Left forelimb (tissue), 1 donor: ENCODE data around the gene ADM2.
A peak's percentile ranks its signal among the peaks of the same experiment; 100 is the strongest.
"Not testable (repeated sequence)": the region's sequence is repeated elsewhere in the genome, so short reads cannot be mapped to it uniquely, and the experiment has no call there.

Experiments
- DNase-seq: peaks from one replicate; pipeline ENCODE4 v3.0.0-alpha.2; 2018; ENCODE audit warnings: low spot score

Gene ADM2

GRCh38 chr22:50506611-50507420 is 25.5 kb downstream of the ADM2 start:
- no peak for DNase-seq

GRCh38 chr22:50507421-50507990 is 26.2 kb downstream of the ADM2 start, which contains the start of gene LMF2:
Gene LMF2 (minus strand): TSS chr22:50507702. CDS start chr22:50507675, 27 bp downstream.
- peak; percentile 100 for DNase-seq

DNA sequence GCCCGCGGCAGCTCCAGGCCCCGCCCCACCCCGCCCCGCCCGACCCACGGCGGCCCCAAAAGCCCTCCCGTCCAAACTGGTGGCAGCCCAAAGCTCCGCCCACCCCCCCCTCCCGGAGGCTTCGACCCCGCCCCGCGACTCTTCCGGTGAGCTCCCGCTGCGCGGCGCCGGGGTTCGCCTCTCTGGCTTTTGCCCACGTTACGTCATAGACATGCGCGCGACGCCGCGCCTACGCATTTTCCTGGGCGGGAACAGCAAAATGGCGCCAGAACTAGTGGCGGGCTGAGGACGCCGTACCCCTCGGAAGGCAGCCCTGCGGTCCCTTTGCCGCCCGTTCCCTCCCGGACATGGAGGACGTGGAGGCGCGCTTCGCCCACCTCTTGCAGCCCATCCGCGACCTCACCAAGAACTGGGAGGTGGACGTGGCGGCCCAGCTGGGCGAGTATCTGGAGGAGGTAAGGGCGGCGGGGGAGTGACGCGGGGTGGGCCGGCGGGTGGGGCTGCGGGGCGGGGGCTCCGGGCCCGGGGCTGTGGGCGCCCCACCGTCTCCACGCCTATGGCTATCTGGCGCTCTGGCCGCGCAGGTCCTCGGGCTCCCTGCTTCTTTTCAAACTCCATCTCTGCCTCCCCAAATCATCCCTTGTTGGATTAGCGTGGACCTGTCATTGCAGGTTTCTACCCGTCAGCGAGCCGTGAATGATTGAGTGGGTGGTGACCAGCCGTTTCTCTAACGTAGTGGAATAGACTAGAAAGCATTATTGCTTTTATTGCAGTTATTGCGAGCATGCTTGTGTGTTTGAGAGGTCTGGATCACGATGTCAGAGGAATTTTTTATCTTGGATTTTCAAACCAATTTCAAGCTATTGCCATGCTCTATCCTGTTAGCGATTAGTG is 26.9 kb downstream of the ADM2 start, which contains the start of gene NCAPH2:
Gene NCAPH2 (plus strand): TSS at position 234 of the 894 bp plus-strand sequence. CDS start 114 bp downstream, at position 348.
- no peak for DNase-seq

- DNase-seq, result no peak
Measured at GRCh38 chr22:50508897-50509296, 27.6 kb downstream of the ADM2 start.

DNA sequence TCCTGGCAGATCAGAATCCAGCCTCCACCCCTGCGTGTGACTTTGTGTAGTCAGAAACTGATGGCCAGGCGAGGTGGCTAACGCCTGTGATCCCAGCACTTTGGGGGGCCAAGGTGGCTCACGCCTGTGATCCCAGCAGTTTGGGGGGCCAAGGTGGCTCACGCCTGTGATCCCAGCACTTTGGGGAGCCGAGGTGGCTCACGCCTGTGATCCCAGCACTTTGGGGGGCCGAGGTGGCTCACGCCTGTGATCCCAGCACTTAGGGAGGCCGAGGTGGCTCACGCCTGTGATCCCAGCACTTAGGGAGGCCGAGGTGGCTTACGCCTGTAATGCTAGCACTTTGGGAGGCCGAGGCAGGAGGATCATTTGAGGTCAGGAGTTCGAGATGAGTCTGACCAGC is 31.8 kb downstream of the ADM2 start:
- DNase-seq, result no peak

- no peak for DNase-seq
Measured at GRCh38 chr22:50516068-50516467, 34.7 kb downstream of the ADM2 start.

GRCh38 chr22:50516891-50517290 is 35.5 kb downstream of the ADM2 start:
- no peak for DNase-seq

DNA sequence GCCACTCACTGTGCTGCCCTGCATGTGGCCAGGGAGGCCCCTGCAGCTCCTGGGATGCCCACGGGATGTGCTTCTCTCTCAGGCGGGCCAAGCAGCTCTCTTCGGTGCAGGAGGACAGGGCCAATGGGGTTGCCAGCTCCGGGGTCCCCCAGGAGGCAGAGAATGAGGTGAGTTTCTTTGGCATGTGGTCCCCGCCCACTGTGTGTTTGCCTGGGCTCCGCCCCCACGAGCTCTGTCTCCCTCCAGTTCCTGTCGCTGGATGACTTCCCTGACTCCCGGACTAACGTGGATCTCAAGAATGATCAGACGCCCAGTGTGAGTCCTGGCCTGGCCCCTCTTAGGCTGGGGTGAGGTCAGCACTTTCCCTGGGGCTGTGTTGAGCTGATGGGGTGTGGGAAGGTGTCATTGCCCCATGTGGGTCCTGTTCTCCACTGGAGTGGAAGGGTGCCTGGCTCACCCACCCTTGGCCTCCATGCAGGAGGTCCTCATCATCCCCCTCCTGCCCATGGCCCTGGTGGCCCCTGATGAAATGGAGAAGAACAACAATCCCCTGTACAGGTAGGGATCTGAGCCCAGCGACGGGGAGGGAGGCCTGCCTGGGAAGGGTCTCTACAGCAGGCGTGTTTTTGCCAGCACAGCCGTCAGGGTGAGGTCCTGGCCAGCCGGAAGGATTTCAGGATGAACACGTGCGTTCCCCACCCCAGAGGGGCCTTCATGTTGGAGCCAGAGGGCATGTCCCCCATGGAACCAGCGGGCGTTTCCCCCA is 36.3 kb downstream of the ADM2 start:
- DNase-seq, result no peak

DNA sequence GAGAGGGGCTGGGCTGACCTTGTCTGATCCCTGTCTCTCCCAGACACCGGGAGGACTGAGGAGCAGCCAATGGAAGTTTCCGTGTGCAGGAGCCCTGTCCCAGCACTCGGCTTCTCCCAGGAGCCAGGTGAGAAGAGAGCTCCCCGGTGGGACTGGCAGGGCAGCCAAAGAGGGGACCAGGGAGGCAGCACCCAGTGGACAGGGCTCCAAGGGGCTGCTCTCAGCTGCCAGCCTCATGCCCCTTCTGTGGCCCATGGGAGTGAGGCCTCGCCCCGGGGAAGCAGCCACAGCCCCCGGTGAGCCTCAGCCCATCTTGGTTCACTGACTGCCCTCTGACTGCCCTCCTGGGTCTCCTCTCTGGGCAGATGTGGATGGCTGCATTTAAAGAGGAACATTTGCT is 37.3 kb downstream of the ADM2 start:
- peak; percentile 67 for DNase-seq

- no peak for DNase-seq
Measured at GRCh38 chr22:50519151-50519550, 37.8 kb downstream of the ADM2 start.

- not testable (repeated sequence) for DNase-seq
Measured at GRCh38 chr22:50520184-50520583, 38.8 kb downstream of the ADM2 start.

DNA sequence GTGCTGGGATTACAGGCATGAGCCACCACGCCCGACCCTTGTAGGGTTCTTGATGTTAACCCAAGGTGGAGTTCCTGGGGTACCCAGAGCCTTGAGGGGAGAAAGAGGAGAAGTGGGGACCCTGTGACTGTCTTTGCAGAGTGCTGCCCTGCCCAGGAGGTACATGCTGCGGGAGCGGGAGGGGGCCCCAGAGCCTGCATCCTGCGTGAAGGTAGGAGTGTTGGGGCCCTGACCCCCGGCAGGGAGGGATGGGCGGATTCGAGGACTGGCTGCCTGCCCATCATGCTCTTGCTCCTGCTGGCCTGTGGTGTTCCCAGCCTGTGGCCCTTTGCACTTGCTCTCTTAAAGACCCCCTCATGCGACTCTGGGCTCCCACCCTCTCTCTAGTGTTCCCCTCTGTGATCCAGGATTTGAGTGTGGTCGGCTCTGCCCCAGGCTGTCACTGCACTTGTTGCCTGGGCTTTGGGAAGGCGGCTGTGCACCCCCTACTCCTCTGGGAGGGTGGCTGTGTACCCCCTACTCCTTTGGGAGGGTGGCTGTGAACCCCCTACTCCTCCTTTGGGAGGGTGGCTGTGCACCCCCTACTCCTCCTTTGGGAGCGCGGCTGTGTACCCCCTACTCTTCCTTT is 39.6 kb downstream of the ADM2 start:
- no peak for DNase-seq

- no peak for DNase-seq
Measured at GRCh38 chr22:50521710-50522109, 40.4 kb downstream of the ADM2 start.

DNA sequence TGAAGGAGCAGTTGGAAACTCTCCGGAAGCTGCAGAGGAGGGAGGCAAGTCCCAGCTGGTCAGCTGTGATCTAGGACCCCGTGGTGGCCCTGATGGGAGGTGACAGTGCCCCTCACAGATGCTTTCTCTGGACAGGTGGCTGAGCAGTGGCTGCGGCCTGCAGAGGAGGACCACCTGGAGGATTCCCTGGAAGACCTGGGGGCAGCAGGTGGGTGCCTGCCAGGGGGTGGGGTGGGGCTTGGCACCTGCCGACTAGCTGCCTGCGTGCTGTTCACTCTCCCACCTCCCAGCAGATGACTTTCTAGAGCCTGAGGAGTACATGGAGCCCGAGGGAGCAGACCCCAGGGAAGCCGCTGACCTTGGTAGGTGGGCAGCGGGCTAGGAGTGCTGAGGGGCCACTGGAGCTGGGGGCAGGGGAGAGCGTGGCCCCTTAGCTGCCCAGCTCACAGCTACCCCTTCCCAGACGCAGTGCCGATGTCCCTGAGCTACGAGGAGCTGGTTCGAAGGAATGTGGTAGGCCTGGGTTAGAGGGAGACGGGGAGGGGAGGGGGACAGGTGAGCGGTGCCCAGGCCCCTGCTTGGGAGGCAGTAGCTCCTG is 41.0 kb downstream of the ADM2 start:
- no peak for DNase-seq

DNA sequence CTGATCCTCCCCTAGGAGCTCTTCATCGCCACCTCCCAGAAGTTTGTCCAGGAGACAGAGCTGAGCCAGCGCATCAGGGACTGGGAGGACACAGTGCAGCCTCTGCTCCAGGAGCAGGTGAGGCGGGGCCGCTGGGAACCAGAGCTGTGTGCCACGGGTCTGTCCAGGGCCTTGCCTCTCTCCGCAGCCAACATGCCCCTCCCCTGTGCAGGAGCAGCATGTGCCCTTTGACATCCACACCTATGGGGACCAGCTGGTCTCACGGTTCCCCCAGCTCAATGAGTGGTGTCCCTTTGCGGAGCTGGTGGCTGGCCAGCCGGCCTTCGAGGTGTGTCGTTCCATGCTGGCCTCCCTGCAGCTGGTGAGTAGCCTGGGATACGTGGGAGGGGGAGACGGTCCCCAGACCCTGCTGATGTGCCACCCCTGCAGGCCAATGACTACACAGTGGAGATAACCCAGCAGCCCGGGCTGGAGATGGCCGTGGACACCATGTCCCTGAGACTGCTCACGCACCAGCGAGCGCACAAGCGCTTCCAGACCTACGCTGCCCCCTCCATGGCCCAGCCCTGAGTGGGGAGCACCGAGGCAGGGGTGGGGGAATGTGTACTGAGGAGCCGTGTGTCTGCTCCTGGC is 41.6 kb downstream of the ADM2 start:
- no peak for DNase-seq

GRCh38 chr22:50523458-50523805 is 42.1 kb downstream of the ADM2 start:
- DNase-seq, result no peak

- no peak for DNase-seq
Measured at GRCh38 chr22:50523806-50524675, 42.7 kb downstream of the ADM2 start.

GRCh38 chr22:50524676-50525103 is 43.3 kb downstream of the ADM2 start:
- DNase-seq, result no peak

- peak; percentile 99 for DNase-seq
Measured at GRCh38 chr22:50525104-50525857, 43.9 kb downstream of the ADM2 start, which contains the start of gene SCO2. Gene SCO2 (minus strand): TSS chr22:50525598. CDS start chr22:50524411, 1,187 bp downstream.
